ENCODE data around the gene BMPER. TPM values are rescaled to one million over a fixed set of nuclear protein-coding genes. Genes with fewer than 3 reads are reported as not detected.

The BMPER gene
- total RNA-seq, 1 donor from 2014 or later, result not detected

DNA sequence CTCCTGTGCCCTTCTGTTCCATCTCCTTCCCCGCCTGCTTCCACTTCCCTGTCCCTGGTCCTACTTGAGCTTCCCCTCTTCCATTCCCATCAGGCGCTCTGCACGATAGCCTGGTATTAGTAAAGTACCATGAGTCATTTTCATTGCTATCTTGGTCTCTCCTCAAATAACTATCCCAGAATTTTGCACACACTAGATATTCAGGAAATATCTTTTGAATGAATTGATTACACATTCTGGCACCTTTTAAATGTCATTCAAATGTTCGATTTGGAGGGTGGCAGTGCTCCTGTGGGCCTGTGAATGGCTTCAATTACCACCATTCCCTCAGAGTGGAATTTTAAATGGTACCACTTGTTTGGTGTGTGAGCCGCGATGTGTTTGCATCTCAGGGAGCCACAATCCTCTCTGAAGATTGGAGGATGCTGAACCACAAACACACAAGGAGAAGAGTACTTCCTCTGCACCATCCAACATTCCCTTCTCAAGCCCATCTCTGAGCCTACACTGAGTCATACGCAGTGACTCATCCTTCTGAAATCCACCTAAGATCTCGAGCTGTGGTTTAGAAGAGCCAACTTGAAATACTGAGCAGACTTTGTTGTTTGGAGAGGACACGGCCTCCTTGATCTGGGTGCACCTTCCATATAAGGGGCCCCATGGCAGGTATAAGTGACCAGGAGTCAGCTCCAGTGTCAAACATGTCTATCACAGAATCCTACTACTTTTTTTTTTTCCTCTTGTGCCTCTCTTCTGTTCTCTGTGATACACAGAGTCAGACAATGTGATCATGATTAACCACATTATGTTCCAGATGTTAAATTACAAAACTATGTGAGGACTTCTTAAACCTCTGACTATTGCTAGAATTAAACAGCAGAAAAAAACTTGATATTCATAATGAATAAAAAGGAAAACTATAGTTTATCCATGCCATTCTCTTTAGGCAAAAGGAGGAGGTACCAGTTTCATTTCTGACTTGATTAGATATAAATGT is 81.9 kb downstream of the BMPER start:
- H3K4me1 Mint-ChIP-seq, result no peaks in the 10 kb centered on the region
- no peaks in the 10 kb centered on the region for H3K27me3 Mint-ChIP-seq

DNA sequence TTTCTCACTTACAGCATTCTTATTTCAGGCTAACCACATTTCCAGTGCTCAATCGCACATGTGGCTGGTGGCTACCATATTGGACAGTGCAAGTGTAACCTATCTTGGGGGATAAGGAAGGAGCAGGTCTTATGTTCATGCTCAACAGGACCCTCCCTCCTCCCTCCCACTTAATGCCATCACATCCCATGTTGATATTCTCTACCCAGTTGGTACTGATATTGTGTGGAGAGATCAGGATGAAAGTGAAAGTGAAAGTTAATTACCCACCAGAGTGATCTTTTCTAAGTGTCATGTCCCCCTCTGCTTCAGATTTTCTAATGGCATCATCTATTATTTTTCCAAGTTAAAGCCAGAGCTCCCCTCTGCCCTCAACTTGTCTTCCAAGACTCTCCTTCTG is 91.6 kb downstream of the BMPER start:
- no peaks in the 10 kb centered on the region for H3K27me3 Mint-ChIP-seq
- CTCF ChIA-PET, result no interaction called here
- H3K36me3 Mint-ChIP-seq (ENCODE audit: low read depth), result no peaks in the 10 kb centered on the region
- POLR2A ChIA-PET, result no interaction called here
- H3K4me1 Mint-ChIP-seq, result no peaks in the 10 kb centered on the region
- ATAC-seq (ENCODE audit: low read depth), result no peak
- H3K27ac Mint-ChIP-seq, result no peak overlapping the region
- H3K9me3 Mint-ChIP-seq, result no peaks in the 10 kb centered on the region
- TF ChIP-seq, protein P1, sequence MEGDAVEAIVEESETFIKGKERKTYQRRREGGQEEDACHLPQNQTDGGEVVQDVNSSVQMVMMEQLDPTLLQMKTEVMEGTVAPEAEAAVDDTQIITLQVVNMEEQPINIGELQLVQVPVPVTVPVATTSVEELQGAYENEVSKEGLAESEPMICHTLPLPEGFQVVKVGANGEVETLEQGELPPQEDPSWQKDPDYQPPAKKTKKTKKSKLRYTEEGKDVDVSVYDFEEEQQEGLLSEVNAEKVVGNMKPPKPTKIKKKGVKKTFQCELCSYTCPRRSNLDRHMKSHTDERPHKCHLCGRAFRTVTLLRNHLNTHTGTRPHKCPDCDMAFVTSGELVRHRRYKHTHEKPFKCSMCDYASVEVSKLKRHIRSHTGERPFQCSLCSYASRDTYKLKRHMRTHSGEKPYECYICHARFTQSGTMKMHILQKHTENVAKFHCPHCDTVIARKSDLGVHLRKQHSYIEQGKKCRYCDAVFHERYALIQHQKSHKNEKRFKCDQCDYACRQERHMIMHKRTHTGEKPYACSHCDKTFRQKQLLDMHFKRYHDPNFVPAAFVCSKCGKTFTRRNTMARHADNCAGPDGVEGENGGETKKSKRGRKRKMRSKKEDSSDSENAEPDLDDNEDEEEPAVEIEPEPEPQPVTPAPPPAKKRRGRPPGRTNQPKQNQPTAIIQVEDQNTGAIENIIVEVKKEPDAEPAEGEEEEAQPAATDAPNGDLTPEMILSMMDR (IDR thresholded peaks at IDR 0.05), result no peak
- H3K4me3 Mint-ChIP-seq, result no peak overlapping the region
- DNase-seq, result no peak
- intact Hi-C loops (cut with micrococcal nuclease), result no loop called here

More for the DNA sequence above, 81.9 kb downstream of the BMPER start:
- TF ChIP-seq, protein P1 (IDR thresholded peaks at IDR 0.05), result no peak
- ChIA-PET POLR2A (no interaction called here), CTCF (no interaction called here)
- Mint-ChIP-seq H3K27ac (no peak overlapping the region), H3K36me3 (ENCODE audit: low read depth) (no peaks in the 10 kb centered on the region), H3K9me3 (no peaks in the 10 kb centered on the region), H3K4me3 (no peak overlapping the region)
- intact Hi-C loops (cut with micrococcal nuclease), result no loop called here
- DNase-seq, result no peak
- no peak for ATAC-seq (ENCODE audit: low read depth)

DNA sequence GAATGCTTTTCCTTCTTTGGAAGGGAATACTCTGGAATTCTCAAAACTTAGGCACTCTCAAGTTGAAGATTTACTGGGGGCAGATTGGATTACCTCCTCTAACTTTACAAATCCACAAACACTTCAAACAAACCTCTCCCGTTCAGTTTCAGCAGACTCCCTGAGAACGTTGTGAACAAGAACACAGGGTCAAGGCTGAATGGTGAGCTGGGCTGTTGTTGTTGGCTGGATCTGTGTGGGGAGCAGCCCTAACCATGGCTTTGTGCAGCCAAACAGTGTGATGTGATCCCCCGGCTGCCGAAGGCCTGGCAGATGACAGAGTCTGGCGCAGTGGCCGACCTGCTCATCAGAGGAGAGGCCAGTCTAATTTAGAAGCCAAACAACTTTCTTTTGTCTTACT is 93.1 kb downstream of the BMPER start:
- no peak for DNase-seq
- H3K4me3 Mint-ChIP-seq, result no peak overlapping the region
- H3K9me3 Mint-ChIP-seq, result peaks cover under 1% of the 10 kb centered on the region
- TF ChIP-seq, protein P1 (IDR thresholded peaks at IDR 0.05), result no peak
- no peaks in the 10 kb centered on the region for H3K4me1 Mint-ChIP-seq
- no peak overlapping the region for H3K27ac Mint-ChIP-seq
- ATAC-seq (ENCODE audit: low read depth), result no peak
- H3K27me3 Mint-ChIP-seq, result no peaks in the 10 kb centered on the region
- CTCF ChIA-PET, result no interaction called here
- intact Hi-C loops (cut with micrococcal nuclease), result no loop called here
- POLR2A ChIA-PET, result no interaction called here
- H3K36me3 Mint-ChIP-seq (ENCODE audit: low read depth), result no peaks in the 10 kb centered on the region

DNA sequence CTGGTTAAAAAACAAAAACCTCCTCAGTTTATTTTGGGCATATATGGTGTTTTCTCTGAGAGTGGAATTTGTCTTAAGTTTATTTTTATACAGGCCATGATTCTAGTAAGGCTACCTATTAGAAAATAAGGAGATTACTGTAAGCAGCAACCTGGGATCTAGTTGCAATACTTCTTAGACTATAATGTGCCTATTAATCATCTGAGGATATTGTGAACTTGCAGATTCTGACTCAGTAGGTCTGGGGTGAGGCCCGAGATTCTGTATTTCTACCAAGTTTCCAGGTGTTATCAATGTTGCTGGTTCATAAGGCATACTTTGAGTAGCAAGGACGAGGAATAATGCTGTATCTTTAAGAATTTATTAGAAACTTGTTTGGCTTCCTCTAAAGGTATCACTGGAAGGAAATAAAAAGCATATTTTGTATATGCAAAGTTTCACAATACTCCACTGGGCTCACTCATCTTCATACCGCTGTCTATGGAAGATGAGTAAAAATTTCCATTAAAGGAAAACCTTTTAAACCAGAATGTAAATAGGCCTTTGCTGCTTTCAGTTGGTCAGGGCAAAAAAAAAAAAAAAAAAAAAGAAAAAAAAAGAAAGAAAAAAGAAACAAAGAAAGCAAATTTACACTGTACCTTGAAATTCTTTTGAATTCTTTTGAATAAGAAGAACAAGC is 105.8 kb downstream of the BMPER start:
- TF ChIP-seq, protein P1 (IDR thresholded peaks at IDR 0.05), result no peak
- Mint-ChIP-seq H3K27me3 (no peaks in the 10 kb centered on the region), H3K36me3 (ENCODE audit: low read depth) (no peaks in the 10 kb centered on the region), H3K4me3 (no peak overlapping the region), H3K4me1 (no peaks in the 10 kb centered on the region), H3K27ac (no peak overlapping the region), H3K9me3 (no peaks in the 10 kb centered on the region)
- no peak for ATAC-seq (ENCODE audit: low read depth)
- POLR2A ChIA-PET, result no interaction called here
- no peak for DNase-seq
- CTCF ChIA-PET, result no interaction called here
- intact Hi-C loops (cut with micrococcal nuclease), result no loop called here

DNA sequence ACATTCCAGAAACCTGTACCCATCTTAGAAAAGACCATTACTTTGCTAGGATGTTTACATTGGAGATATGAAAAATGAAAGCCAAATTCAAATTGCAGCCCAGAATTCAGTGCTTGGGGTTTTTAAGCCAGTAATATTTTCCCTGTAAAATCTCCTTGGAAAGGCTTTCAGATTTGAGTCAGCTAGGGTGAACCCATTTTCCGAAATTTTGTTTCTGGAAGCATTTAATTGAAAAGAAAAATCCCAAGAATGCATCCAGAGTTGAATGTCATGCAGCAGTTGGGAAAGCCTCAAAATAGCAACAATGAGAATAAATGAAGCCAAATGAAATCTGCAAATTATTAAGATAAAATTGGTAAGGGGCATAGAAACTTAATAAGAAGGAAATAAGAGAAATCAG is 106.4 kb downstream of the BMPER start:
- H3K4me3 Mint-ChIP-seq, result no peak overlapping the region
- TF ChIP-seq, protein P1 (IDR thresholded peaks at IDR 0.05), result no peak
- ChIA-PET CTCF (no interaction called here), POLR2A (no interaction called here)
- H3K9me3 Mint-ChIP-seq, result no peaks in the 10 kb centered on the region
- intact Hi-C loops (cut with micrococcal nuclease), result no loop called here
- H3K4me1 Mint-ChIP-seq, result no peaks in the 10 kb centered on the region
- no peak overlapping the region for H3K27ac Mint-ChIP-seq
- H3K36me3 Mint-ChIP-seq (ENCODE audit: low read depth), result no peaks in the 10 kb centered on the region
- DNase-seq, result no peak
- no peak for ATAC-seq (ENCODE audit: low read depth)
- H3K27me3 Mint-ChIP-seq, result no peaks in the 10 kb centered on the region

Measured in activated B cell treated with CpG ODN at 0.5 μM for 24 hours (primary cell).